Islet of Langerhans (tissue), 1 donor: Measurements from ENCODE around the gene PPDPF.

Source experiments
- FAIRE-seq: peaks from one replicate; lab custom pipeline; 2011; peaks lifted over from hg19 to GRCh38; lab: Jason Lieb, UNC

Gene PPDPF

DNA sequence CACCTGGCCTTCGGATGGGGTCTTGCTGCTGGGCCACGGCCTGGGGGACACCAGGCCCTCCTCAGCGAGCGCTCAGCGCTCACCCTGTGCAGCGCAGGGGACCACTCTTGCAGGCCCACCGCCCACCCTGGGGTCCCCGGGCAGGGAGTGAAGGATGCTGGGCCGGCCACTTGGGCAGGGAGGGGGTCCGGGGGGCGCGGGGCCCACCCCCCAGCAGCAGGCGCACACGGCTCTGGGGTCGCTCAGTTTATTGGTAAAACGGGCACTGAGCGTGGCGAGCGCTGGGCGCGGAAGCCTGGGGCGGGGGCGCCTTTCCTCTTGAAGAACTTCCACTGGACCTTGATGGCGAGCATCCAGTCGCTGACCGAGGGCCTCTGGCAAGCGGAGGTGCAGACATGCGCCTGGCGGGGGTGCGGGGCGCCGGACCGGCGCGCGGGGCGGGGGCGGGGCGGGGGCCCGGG is 32.8 kb upstream of the PPDPF start:
- FAIRE-seq, result no peak

DNA sequence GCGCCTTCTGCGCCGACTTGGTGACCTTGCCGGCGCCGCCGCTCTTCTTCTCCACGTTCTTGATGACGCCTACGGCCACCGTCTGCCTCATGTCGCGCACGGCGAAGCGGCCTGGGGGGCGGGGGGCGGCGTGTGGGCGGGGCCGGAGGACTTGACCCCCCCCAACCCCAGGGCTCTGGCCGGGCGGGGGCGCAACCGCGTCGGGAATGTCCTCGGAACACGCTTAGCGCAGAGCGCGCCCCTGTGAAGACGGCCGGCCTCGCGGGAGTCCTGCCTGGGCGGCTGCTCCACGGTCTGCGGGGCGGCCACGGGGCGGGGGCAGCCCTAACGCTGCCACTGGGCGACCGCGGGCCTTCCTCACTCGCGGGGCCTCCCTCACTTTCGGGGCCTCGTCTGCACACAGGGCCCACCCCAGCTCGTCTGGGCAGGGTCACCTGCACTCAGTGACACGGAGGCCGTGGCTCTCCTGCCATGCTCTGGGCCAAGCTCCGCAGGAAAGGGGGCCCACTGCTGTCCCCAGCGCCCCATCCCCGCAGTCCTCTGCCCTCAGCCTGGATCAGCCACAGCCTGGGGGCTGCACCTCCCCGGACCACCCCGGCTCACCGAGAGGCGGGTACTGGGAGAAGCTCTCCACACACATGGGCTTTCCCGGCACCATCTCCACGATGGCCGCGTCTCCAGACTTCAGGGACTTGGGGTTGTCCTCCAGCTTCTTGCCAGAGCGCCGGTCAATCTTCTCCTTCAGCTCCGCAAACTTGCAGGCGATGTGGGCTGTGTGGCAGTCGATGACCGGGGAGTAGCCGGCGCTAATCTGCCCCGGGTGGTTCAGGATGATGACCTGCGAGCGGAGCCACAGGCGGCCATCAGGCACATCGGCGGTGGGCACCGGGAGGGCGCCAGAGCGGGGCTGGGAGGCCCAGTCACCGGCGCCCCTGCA is 32.0 kb upstream of the PPDPF start:
- no peak for FAIRE-seq

DNA sequence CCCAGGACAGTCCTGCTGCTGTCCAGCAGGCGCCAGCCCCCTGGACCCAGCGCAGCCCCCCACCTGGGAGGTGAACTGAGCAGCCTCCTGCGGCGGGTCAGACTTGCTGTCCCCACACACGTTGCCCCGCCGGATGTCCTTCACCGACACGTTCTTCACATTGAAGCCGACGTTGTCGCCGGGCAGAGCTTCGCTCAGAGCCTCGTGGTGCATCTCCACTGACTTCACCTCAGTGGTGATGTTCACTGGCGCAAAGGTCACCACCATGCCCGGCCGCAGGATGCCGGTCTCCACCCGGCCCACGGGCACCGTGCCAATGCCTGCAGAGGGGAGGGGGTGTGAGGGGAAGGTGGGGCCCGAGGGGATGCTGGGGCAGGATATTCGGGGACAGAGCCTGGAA is 30.1 kb upstream of the PPDPF start:
- FAIRE-seq, result no peak

DNA sequence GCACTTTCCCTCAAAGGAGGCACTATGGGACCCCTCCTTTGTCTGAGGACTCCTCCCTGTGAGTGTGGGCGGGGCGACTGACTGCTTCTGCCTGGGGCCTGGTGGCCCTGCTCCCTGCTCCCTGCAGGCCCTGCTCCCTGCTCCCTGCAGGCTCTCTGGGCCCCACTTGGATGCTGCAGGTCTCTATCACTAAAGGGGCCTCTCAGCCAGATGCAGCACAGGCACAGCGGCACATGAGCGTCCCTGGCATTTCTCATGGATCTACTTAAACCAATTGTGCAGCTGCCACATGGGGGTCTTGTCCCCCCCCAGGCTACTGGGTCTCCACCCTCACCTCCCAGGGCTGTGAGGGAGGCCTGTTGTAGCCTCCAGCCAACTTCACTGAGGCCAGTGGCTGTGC is 29.5 kb upstream of the PPDPF start:
- FAIRE-seq, result no peak

DNA sequence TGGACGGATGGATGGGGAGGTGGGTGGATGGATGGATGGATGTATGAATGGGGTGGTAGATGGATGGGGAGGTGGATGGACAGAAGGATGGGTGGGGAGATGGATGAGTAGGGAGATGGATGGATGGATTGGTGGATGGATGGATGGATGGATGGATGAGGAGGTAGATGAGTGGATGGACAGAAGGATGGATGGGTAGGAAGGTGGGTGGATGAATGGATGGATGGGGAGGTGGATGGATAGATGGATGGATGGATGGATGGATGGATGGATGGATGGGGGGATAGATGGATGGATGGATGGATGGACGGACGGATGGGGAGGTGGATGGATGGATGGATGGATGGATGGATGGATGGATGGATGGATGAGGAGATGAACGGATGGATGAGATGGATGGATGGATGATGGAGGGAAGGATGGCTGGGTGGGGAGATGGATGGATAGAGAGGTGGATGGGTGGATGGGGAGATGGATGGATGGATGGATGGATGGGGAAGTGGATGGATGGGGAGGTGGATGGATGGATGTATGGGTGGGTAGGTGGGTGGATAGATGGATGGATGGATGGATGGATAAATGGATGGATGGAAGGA is 28.8 kb upstream of the PPDPF start:
- FAIRE-seq, result no peak

DNA sequence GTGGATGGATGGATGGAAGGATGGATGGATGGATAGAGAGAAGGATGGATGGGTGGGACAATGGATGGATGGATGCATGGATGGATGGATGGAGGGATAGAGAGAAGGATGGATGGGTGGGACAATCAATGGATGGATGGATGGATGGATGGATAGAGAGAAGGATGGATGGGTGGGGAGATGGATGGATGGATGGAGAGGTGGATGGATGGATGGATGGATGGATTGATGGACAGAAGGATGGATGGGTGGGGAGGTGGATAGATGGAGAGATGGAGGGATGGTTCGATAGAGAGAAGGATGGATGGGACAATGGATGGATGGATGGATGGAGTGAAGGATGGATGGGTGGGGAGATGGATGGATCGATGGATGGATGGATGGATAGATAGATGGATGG is 28.0 kb upstream of the PPDPF start:
- FAIRE-seq, result no peak

DNA sequence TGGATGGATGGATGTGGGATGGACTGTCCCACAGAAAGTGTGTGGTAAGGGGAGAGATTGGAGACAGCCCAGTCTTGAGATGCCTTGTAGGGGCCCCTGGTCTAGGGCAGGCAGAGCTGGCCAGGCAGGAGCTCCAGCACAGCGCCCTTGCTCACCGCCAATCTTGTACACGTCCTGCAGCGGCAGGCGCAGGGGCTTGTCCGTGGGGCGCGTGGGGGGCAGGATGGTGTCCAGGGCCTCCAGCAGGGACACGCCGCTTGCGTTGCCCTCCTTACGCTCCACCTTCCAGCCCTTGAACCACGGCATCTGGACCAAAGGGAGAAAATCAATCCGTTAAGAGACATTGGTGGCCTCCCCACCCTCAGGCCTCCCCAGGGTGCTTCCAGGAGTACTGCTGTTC is 27.6 kb upstream of the PPDPF start:
- no peak for FAIRE-seq

DNA sequence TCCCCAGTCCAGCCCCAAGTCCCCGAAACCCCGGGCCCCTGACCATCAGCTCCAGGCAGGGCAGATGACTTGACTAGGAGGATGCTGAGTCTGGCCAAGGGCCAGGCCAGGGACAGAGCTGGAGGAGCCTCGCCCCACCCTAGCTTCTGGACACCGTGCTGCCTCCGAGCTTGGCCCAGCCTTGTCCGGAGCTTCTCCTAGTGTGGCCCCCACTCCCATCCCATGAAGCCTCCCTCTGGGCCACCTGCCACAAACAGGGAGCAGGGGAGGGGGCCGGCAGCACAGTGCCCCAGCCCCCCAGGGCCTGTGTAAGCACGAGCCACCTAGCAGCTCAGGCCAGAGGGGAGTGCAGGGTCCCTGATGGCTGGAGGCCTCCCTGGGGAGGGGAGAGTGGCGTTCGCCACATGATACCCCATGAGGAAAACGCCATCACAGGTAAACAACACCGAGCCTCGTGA is 27.0 kb upstream of the PPDPF start:
- FAIRE-seq, result no peak

DNA sequence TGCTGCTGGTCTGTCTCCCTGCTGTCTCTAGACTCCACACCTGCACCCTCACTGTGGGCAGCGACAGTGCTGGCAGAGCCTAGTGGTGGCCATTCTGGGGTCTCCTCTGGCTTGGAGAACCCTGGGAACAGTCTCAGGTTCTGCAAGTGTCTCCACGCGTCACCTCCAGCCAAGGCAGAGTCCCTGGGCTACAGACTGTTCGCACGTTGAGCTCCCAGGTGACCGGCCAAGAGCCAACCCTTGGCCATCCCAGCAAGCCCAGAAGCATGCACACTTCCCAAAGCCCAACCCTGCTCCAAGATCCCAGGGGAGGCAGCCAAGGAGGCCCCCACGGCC is 26.5 kb upstream of the PPDPF start:
- FAIRE-seq, result no peak

DNA sequence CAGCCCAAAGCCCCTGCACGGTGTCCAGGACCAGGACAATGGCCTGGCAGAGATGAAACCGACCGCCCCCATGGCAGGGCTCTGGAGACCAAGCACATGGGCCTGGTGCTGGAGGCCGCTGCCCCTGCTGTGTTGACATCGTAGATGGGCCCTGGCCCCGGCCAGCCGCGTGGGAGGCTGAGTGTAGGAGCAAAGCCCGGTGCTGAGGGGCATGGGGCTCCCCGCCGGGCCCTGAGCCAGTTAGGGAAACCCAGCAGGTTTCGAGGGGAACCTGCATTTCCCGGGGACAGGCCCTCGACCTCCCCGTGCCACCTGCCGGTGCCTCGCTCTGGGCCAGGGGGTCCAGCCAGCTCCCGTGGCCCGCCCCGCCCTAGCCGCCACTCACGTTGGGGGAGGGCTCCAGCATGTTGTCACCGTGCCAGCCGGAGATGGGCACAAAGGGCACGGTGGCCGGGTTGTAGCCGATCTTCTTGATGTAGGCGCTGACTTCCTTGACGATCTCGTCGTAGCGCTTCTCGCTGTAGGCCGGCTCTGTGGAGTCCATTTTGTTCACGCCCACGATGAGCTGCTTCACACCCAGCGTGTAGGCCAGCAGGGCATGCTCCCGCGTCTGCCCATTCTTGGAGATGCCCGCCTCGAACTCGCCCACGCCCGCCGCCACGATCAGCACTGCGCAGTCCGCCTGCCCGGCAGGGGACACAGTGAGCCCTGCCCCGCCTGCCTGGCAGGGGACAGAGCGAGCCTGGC is 26.0 kb upstream of the PPDPF start:
- no peak for FAIRE-seq

DNA sequence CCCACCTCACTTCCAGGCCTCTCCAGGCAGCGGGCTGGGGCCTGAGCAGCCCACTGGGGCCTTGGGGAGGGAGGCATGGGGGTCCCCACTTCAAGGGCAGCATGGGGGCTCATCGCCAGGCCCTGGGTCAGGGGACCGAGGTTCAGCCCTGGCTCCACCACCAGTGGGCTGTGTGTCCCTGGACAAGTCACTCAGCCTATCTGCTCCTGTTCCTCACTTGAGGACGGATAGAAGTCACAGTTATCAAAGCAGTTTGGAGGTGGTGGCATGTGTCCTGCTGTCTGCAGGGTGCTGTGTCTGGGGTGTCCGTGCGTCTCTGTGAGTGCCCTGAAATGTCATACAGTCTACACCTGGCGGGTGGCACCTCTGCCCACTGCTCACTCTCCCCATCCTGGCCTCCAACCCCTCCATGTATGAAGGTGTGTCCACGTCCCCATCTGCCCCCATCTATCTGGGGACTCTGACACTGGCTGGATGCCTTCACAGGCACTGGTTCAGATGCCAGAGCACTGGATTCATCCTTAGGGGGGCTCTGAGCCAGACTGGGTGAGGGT is 25.3 kb upstream of the PPDPF start:
- FAIRE-seq, result no peak

DNA sequence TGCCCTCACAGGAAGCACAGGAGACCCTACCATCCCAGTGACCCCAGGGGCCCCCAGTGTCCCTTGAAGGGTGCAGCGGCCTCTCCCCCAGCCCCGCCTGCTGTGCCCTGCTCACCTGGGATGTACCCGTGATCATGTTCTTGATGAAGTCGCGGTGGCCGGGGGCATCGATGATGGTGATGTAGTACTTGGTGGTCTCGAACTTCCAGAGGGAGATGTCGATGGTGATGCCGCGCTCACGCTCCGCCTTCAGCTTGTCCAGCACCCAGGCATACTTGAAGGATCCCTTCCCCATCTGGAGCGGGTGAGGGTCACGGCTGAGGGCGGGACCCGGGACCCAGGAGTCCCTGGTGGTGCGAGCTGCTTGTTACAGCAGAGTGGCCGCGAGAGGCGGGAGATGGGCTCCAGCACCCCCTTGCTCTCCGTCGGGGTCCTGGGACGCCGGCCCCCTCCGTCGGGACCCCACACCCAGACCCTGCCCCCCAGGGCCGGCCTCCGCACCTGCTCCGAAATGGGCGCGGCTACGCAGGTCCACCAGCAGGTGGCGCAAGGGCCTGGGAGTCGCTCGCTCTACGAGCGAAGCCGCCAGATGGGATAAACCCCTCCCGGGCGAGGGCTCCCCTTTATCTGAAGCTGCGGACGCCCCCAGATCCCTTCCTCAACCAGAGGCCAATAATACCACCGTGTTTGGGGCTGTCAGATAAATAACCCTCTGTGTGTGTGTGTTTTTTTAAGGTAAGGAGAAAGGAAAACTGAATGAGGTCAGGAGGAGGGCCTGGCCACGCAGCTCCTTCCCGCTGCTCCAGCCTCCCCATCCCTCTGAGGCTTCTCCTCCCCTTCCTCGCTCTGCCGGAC is 24.6 kb upstream of the PPDPF start:
- no peak for FAIRE-seq

DNA sequence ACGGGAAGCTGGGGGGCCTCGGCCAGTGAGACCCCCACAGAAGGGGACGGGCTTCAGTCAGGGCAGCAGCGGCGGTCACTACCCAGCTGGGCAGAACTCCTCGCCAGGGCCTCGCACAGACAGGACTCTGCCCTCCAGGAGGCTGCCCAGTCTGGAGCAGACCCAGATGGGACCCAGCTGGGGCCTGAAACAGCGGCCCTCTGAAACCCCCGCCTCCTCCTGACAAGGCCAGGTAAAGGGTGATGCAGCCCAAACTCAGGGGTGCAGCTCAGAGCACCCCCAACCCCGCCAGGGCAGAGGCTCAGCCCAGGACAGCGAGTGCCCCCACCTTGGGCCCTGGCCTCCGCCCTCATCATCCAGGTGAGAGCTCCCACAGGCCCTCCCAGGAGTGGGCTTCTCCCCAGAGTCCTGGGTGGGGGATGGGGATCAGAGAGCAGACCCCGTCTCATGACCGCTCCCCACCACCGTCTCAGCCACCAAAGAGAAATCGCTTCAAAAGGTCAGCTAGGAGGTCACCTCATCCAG is 23.9 kb upstream of the PPDPF start:
- no peak for FAIRE-seq

DNA sequence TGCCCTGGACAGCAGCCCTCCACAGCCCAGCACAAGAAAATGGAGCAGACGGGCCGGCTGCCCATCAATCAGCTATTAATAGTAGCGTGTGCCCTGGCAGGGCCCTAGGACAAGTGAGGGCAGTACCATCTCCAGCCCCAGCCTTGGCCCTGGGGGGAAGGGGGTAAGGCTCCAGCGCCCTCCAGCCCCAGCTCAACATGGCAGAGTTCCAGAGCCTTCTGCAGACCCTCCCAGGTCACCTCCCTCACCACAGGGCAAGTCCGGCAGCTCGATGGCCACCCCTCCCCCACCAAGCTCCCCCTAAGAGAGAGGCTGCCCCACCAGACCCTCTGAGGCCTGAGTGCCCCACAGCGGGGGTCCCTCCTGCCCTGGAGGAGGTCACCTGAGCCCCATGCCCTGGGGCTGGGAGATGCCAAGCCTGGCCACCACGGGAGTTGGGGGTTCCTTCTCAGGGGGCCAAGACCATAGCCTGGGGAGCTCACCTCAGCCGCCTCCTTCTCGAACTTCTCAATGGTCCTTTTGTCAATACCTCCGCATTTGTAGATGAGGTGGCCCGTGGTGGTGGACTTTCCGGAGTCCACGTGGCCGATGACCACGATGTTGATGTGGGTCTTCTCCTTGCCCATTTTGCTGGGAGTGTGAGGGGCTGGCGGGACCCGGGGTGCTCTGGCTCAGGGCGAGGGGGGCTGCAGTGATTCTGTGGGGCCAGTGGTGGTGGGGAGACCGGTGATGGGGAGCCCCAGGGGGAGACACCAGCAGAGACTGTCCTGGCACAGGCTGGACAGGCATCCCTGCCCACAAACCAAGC is 23.2 kb upstream of the PPDPF start:
- FAIRE-seq, result no peak

DNA sequence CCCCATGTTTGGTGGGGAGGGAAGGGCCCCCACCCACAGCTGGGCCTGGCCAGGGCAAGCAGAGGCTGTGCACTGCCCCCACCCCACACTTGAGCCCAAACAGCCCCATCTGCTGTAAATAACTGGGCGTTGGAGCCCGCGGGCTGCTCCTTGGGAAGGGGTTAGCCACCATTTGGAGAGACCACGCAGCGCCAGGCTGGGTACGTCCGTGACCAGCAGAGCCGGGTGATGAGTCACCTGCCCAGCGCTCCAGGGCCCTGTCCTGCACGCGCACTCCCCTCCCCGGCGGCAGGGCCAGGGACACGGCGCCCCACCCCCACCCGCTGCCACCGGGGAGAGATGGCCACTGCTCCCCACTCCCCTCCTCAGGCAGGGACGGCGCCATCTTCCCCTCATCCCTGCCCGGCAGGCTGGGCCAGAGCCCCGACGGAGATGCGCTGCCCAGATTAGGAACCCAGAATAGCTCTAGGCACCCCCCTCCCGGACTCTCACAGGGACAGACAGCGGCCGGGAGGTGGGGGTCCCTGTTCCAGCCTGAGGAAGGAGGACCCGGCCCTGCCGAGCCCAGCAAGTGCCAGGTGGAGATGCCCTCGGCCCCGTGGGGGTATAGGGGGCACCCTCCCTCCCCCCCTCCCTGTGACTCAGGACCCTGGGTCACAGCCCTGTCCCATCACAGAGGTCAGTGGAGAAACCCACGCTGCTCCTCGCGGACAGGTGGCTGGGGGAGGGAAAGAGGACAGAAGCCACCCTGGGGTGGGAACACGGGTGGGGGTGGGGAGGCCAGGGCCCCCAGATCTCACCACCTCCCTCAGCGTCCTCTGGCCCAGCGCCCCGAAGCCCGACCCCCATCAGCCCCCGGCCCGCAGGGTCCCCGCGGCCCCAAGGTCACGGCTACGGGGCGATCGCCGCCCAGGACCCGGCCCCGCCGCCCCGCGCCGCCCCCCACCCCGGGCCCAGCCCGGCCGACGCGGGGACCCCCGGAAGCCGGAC is 22.3 kb upstream of the PPDPF start:
- no peak for FAIRE-seq

DNA sequence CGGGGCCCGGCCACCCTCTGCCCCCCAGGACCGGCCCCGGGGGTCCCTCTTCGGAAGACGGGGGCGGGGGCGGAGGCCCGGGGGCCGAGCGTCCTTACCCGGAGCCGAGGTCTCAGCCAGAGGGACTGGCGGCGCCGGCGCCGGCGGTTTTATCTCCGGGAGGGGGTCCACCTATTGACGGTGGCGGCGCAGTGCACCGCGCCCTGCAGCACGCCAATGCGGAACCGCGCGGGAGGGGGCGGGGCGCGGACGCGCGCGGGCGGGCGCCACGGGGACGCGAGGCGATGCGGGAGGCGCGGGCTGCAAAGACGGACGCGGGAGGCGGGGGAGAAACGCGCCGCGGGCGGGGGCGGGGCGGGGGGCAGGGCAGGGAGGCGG is 21.6 kb upstream of the PPDPF start, which contains the start of gene EEF1A2:
Gene EEF1A2 (minus strand): TSS at position 124 of the 378 bp plus-strand sequence. CDS start 1,320 bp downstream, outside the sequence.
- no peak for FAIRE-seq

DNA sequence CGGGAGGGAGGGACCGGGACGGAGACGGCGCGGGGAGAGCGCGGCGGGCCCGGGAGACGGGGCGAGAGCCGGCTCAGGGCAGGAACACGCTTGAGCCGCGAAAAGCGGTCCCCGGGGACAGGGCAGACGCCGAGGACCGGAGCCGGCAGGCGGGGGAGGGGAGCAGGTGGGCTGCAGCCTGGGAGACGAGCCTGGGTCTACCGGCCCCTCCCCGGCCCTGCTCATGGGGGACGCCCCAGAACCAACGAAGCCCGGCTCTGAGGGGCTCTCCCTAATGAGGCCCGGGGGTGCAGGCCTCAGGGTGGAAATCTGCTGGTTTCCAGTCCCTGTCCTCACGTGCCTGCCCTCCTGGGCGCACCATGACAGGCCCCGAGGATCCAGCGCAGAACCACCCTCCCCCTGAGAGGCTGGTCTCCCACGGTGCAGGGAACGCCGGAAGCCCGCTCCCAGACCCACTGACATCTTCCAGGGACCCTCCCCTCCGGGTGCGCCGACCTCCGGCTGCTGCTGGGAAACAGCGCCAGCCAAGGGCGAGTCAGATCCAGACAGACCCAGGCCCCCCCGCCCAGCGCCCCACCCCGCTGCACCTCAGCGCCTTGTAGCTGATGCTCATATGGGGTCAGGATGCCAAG is 21.1 kb upstream of the PPDPF start:
- FAIRE-seq, result no peak

DNA sequence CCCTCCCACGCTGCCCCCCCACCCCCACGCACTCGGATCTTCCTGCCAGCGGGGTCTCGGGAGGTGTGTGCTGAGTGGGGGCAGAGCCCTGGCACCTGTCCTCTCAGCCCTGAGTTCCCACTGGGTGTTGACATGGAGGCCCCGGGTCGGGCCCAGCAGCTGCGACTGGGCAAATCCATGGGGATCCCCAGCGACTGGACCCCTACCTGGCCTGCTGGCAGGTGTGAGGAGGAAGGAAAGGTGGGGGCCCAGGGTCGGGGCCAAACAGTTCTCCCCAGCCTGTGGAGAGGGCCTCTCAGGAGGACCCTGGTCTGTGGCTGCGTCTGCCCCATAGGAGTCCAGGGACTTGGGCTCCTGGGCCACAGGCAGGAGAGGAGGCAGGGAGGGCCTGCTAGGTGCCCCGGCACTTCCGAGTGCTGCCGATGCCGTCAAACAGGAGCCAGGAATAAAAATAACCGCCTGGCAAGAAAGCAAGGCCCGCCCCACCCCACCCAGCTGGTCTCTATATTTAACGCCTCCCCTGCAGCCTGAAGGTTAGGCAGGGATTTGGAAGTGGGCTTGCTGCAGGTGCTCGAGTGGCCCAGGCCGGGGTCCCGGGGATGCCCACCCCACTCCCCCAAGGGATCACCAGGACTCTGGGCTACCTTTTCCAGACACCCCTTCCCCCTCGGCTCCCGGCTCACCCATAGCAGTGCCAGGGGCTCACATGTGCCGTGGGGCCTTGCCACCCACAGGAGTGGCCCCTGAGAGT is 20.2 kb upstream of the PPDPF start:
- FAIRE-seq, result no peak
